Naive thymus-derived CD8-positive, alpha-beta T cell (primary cell): ENCODE results near the gene BCL6B. TPM values are rescaled to one million over a fixed set of nuclear protein-coding genes. Genes with fewer than 3 reads are reported as not detected.

ENCODE experiments used
- ATAC-seq, 2 donors: fragments of 150-1000 bp; cut with Tn5 transposase in 1 of 2; sonication (Bioruptor Pico), chemical (Tn5 transposase) in 1 of 2; 1 replicate in 1 of 2; 2 replicates in 1 of 2; pipeline ENCODE4 v1.10.0; 2021; ENCODE audit warnings: mild to moderate bottlenecking in 2 of 2, moderate library complexity in 2 of 2
- POLR2A ChIA-PET: fragments of 350-600 bp; sonication (Branson Sonifier 250); formaldehyde crosslinking; loops from one replicate; lab custom pipeline; 2021; ENCODE audit warnings: antibody characterized with exemption; lab: Charles Lee
- DNase-seq, 10 donors: peaks; one replicate each; pipeline versions ENCODE4 v3.0.0 to v3.0.0-alpha.2; 2020 to 2022
- H3K27ac Mint-ChIP-seq, 10 donors: one replicate each; pipeline ENCODE4 v1.8.0; 2020 to 2022; ENCODE audit warnings: mild to moderate bottlenecking in 10 of 10, mixed read lengths in 10 of 10, moderate library complexity in 4 of 10, inconsistent platforms in 1 of 10
- H3K27me3 Mint-ChIP-seq, 5 donors: one replicate each; pipeline ENCODE4 v1.8.0; 2021 to 2022; ENCODE audit warnings: mixed read lengths in 5 of 5
- H3K36me3 Mint-ChIP-seq, 3 donors: one replicate each; pipeline ENCODE4 v1.8.0; 2020 to 2022; ENCODE audit warnings: mixed read lengths in 3 of 3, mild to moderate bottlenecking in 2 of 3, inconsistent platforms in 1 of 3
- H3K4me1 Mint-ChIP-seq, 4 donors: one replicate each; pipeline ENCODE4 v1.8.0; 2021 to 2022; ENCODE audit warnings: mixed read lengths in 4 of 4
- H3K4me3 Mint-ChIP-seq, 10 donors: one replicate each; pipeline ENCODE4 v1.8.0; 2020 to 2022; ENCODE audit warnings: mild to moderate bottlenecking in 10 of 10, mixed read lengths in 10 of 10, moderate library complexity in 6 of 10, inconsistent platforms in 1 of 10
- H3K9me3 Mint-ChIP-seq, 9 donors: one replicate each; pipeline ENCODE4 v1.8.0; 2020 to 2022; ENCODE audit warnings: mixed read lengths in 9 of 9, mild to moderate bottlenecking in 3 of 9, inconsistent platforms in 1 of 9, moderate library complexity in 1 of 9
- polyA plus RNA-seq, 3 donors: library from polyadenylated mRNA; unstranded; fragments of 300-500 nt; fragmentation: Illumina TruSeq; gene quantifications; one replicate each; pipeline ENCODE4 v1.2.3, GENCODE V29; 2021
- total RNA-seq, 8 experiments: library from RNA in 2 of 8; stranded (reverse) in 2 of 8; gene quantifications; one replicate each; pipeline ENCODE4 v1.2.3 and lab custom pipeline; 2021 to 2026

BCL6B gene
- total and polyA plus RNA-seq, 5 experiments from 2014 or later: not detected

DNA sequence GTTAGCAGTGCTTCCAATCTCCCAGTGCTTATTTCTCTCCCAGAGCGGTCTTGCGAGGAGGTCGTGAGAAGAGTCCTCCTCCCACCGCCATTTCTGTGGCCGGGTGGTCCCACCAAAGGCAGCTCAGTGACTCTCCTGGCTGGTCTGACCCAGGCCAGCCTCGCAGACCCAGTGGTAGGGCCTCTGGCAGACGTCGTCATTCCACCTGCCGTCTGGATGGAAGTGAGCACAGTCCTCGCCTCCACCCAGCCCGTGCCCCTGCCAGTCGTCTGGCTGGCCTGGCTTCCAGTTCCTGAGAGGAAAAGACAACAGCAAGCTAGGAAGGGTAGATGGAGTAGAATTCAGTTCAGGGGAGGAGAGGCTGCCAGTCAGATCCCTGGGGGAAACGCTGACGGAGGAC, 52.1 kb downstream of the BCL6B start:
- POLR2A ChIA-PET: interaction anchor here (0.6 kb wide), 1 partner anchor 15 kb away, joined by 3 read pairs; no protein-coding TSS in a partner anchor
- Mint-ChIP-seq H3K27ac (peak overlapping the region in 1 of 10 donors; percentile 54), H3K36me3 (no peaks in the 10 kb centered on the region), H3K4me1 (peaks cover 0 to 3% (median under 1%) of the 10 kb centered on the region in 4 donors), H3K9me3 (no peaks in the 10 kb centered on the region), H3K27me3 (no peaks in the 10 kb centered on the region), H3K4me3 (no peak overlapping the region)
- DNase-seq (no peak), ATAC-seq (no peak)

DNA sequence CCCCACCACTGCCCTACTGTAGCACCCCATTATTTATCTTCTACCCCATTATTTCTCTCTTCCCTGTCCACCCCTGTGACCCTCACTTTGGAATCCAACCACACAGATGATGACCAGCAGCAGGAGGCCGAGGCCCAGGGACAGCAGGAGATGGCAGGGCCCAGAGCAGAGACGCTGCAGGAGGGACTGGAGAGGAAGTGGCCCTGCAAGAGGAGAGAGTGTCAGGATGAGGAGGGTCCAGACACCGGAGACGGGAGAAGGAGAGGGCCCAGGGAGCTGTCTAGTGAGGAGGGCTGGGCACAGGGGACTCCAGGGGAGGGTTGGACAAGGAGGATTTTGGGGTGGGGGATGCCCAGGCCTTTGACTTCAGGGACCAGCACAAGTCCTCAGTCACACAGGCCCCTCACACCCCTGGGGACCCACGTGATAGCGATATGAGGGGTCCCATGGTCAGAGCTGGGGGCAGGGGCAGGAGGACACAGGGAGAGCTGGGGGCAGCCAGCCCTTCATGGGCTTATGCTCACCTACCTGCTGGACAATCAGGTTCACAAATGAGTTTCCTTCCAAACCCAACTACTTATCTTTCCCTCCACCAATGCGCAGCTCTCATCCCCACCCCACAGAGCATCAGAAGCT, 55.2 kb downstream of the BCL6B start:
- Mint-ChIP-seq H3K27ac (peak overlapping the region in 1 of 10 donors; percentile 79), H3K4me1 (peaks cover 8 to 29% (median 21%) of the 10 kb centered on the region in 4 donors), H3K9me3 (no peaks in the 10 kb centered on the region), H3K36me3 (no peaks in the 10 kb centered on the region), H3K4me3 (peak overlapping the region in 1 of 10 donors; percentile 50), H3K27me3 (no peaks in the 10 kb centered on the region)
- DNase-seq: no peak
- ATAC-seq: no peak
- POLR2A ChIA-PET: interaction anchor here (1.0 kb wide), 1 partner anchor 22 kb away, joined by 3 read pairs; no protein-coding TSS in a partner anchor

DNA sequence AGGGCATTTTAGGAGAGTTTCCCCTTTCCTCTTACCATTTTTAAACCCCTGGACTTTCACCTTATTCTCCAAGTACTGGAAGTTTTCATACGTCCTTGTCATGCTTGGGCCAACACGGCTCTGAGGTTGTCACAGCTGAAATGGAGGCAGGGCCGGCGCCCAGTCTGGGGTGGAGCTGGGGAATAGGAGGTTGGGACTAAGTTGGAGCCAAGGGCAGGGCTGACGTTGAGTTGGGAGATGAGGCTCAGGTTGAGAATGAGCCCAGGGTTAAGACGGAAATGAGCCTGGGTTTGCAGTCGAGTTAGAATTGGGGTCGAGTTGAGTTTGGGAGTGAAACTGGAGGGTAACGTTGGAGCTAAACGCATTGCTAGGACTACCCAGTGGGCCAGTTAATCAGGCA, 55.9 kb downstream of the BCL6B start:
- DNase-seq (no peak), ATAC-seq (no peak)
- POLR2A ChIA-PET: interaction anchor here (1.0 kb wide), 1 partner anchor 23 kb away, joined by 3 read pairs; no protein-coding TSS in a partner anchor
- Mint-ChIP-seq H3K4me3 (no peak overlapping the region), H3K27ac (no peak overlapping the region), H3K4me1 (peaks cover 12 to 34% (median 24%) of the 10 kb centered on the region in 4 donors), H3K36me3 (no peaks in the 10 kb centered on the region), H3K27me3 (peaks cover 0 to 5% (median 0%) of the 10 kb centered on the region in 5 donors), H3K9me3 (no peaks in the 10 kb centered on the region)

Other genes with a start within 250 kb of the BCL6B start
- under 1 TPM in 1 of 2 experiments, not detected in 1; 0.29 TPM for gene FBXO39, start 246.8 kb upstream of the BCL6B start, total RNA-seq
- under 1 TPM in 1 of 3 donors, not detected in 2; 0.15 TPM for gene FBXO39, start 246.8 kb upstream of the BCL6B start, polyA plus RNA-seq
- not detected for gene TEKT1, start 191.3 kb upstream of the BCL6B start, total RNA-seq
- gene TEKT1, start 191.3 kb upstream of the BCL6B start, polyA plus RNA-seq: not detected
- gene ALOX12, start 27.0 kb upstream of the BCL6B start, total RNA-seq: not detected
- under 1 TPM; 0.09 to 0.31 (median 0.12) TPM for gene ALOX12, start 27.0 kb upstream of the BCL6B start, polyA plus RNA-seq
- 100 to 1,000 TPM; 117 to 120 TPM for gene RNASEK, start 10.4 kb upstream of the BCL6B start, total RNA-seq
- 100 to 1,000 TPM; 477 to 597 (median 559) TPM for gene RNASEK, start 10.4 kb upstream of the BCL6B start, polyA plus RNA-seq
- 10 to 100 TPM; 11.5 to 14.7 TPM for gene SLC16A13, start 13.0 kb downstream of the BCL6B start, total RNA-seq
- gene SLC16A13, start 13.0 kb downstream of the BCL6B start, polyA plus RNA-seq: 1 to 10 TPM in 1 of 3 donors, under 1 TPM in 2; 0.93 to 1.2 (median 0.97) TPM
- 1 to 10 TPM; 2.8 to 3.5 TPM for gene SLC16A11, start 21.0 kb downstream of the BCL6B start, total RNA-seq
- 1 to 10 TPM; 2.0 to 2.2 (median 2.0) TPM for gene SLC16A11, start 21.0 kb downstream of the BCL6B start, polyA plus RNA-seq
- under 1 TPM; 0.49 to 0.93 TPM for gene CLEC10A, start 57.2 kb downstream of the BCL6B start, total RNA-seq
- under 1 TPM in 1 of 3 donors, not detected in 2; 0.13 TPM for gene CLEC10A, start 57.2 kb downstream of the BCL6B start, polyA plus RNA-seq
- gene ASGR2, start 91.8 kb downstream of the BCL6B start, total RNA-seq: not detected
- gene ASGR2, start 91.8 kb downstream of the BCL6B start, polyA plus RNA-seq: not detected
- under 1 TPM; 0.58 to 0.68 TPM for gene ASGR1, start 156.3 kb downstream of the BCL6B start, total RNA-seq
- gene ASGR1, start 156.3 kb downstream of the BCL6B start, polyA plus RNA-seq: under 1 TPM in 1 of 3 donors, not detected in 2; 0.23 TPM
- 10 to 100 TPM in 1 of 2 experiments, 1 to 10 TPM in 1; 8.4 to 10.2 TPM for gene DLG4, start 196.8 kb downstream of the BCL6B start, total RNA-seq
- under 1 TPM; 0.24 to 0.62 (median 0.33) TPM for gene DLG4, start 196.8 kb downstream of the BCL6B start, polyA plus RNA-seq
- gene ACADVL, start 196.9 kb downstream of the BCL6B start, total RNA-seq: 100 to 1,000 TPM; 402 TPM
- 10 to 100 TPM; 78.8 to 91.2 (median 85.2) TPM for gene ACADVL, start 196.9 kb downstream of the BCL6B start, polyA plus RNA-seq
- gene DVL2, start 211.5 kb downstream of the BCL6B start, total RNA-seq: 10 to 100 TPM; 80.7 to 81.5 TPM
- gene DVL2, start 211.5 kb downstream of the BCL6B start, polyA plus RNA-seq: 10 to 100 TPM; 19.3 to 26.5 (median 19.3) TPM
- 10 to 100 TPM; 49.9 to 53.9 TPM for gene PHF23, start 216.4 kb downstream of the BCL6B start, total RNA-seq
- 10 to 100 TPM; 18.1 to 35.7 (median 22.2) TPM for gene PHF23, start 216.4 kb downstream of the BCL6B start, polyA plus RNA-seq
- gene GABARAP, start 219.4 kb downstream of the BCL6B start, total RNA-seq: 100 to 1,000 TPM; 268 to 280 TPM
- gene GABARAP, start 219.4 kb downstream of the BCL6B start, polyA plus RNA-seq: 100 to 1,000 TPM; 799 to 964 (median 817) TPM
- gene CTDNEP1, start 228.7 kb downstream of the BCL6B start, total RNA-seq: 100 to 1,000 TPM; 138 to 142 TPM
- 10 to 100 TPM; 33.6 to 42.3 (median 39.7) TPM for gene CTDNEP1, start 228.7 kb downstream of the BCL6B start, polyA plus RNA-seq
- gene ELP5, start 229.2 kb downstream of the BCL6B start, total RNA-seq: 10 to 100 TPM; 35.1 to 36.1 TPM
- gene ELP5, start 229.2 kb downstream of the BCL6B start, polyA plus RNA-seq: 10 to 100 TPM; 55.5 to 94.0 (median 70.8) TPM
- 1 to 10 TPM; 4.2 to 7.4 TPM for gene CLDN7, start 239.4 kb downstream of the BCL6B start, total RNA-seq
- 1 to 10 TPM; 5.7 to 8.6 (median 7.1) TPM for gene CLDN7, start 239.4 kb downstream of the BCL6B start, polyA plus RNA-seq